HL-60 (cell line): Measurements from ENCODE around the gene ZNF423.

ENCODE experiments used
- CTCF ChIP-seq: IDR thresholded peaks from one replicate; pipeline ENCODE4 v1.5.1; 2011; ENCODE audit warnings: low read length, control low read depth, inconsistent platforms; ENCODE audit not compliant: insufficient read depth
- GABPA ChIP-seq: IDR thresholded peaks from 2 replicates; pipeline ENCODE4 v1.6.1; 2012; ENCODE audit warnings: low read depth
- POLR2AphosphoS5 ChIP-seq: IDR thresholded peaks from 2 replicates; pipeline ENCODE4 v1.6.1; 2012; ENCODE audit warnings: low read depth
- REST ChIP-seq: IDR thresholded peaks from 2 replicates; pipeline ENCODE4 v1.6.1; 2012; ENCODE audit warnings: low read depth; ENCODE audit not compliant: insufficient replicate concordance

DNA sequence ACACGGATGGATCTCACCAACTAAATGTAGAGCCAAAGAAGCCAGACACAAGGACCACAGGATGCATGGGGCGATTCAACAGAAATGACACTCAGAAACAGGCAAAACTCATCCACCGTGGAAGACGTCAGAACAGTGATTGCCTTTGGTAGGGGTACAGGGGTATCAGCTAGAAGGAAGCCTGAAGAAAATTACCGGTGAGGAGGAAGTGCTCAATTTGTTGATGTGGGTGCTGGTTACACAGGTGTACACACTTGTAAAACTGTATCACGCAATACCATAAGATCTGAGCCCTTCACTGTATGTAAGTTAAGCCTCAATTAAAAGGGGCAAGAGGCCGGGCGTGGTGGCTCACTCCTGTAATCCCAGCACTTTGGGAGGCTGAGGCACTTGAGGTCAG is 256.2 kb downstream of the ZNF423 start:
- TF ChIP-seq POLR2AphosphoS5, result no peak
- TF ChIP-seq CTCF, result no peak
- no peak for TF ChIP-seq GABPA
- TF ChIP-seq REST, result no peak
